Measurements from ENCODE around the gene MEGF11. TPM values are rescaled to one million over a fixed set of nuclear protein-coding genes. Genes with fewer than 3 reads are reported as not detected.

Gene MEGF11
- total RNA-seq, 1 donor from 2014 or later = not detected

DNA sequence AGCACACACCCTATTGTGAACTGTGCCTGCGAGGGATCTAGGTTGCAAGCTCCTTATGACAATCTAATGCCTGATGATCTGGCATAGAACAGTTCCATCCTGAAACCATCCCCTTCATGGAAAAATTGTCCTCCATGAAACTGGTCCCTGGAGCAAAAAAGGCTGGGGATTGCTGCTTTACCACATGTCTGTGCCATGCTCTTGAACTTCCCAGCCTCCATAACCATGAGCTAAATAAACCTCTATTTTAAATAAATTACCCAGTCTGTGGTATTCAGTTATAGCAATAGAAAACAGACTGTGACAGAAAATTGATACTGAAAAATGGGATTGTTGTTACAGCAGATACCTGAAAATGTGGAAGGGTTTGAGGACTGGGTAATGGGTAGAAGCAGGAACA lies 221.5 kb downstream of the MEGF11 start:
- ChIA-PET CTCF (no interaction called here), POLR2A (no interaction called here)
- Mint-ChIP-seq H3K9me3 (peaks cover 8% of the 10 kb centered on the region), H3K27me3 (peaks cover 22% of the 10 kb centered on the region), H3K4me1 (no peaks in the 10 kb centered on the region), H3K27ac (no peak overlapping the region), H3K4me3 (no peak overlapping the region), H3K36me3 (ENCODE audit: low read depth) (no peaks in the 10 kb centered on the region)
- no peak for TF ChIP-seq CTCF (IDR thresholded peaks at IDR 0.05)
- no peak for DNase-seq
- intact Hi-C loops (cut with micrococcal nuclease) = no loop called here
- no peak for ATAC-seq (ENCODE audit: low read depth)

- Mint-ChIP-seq H3K27me3 (peaks cover 19% of the 10 kb centered on the region), H3K9me3 (peaks cover 8% of the 10 kb centered on the region), H3K27ac (no peak overlapping the region), H3K36me3 (ENCODE audit: low read depth) (no peaks in the 10 kb centered on the region), H3K4me1 (no peaks in the 10 kb centered on the region), H3K4me3 (no peak overlapping the region)
- ATAC-seq (ENCODE audit: low read depth) (no peak), DNase-seq (no peak)
- CTCF ChIA-PET = no interaction called here
- POLR2A ChIA-PET = no interaction called here
- TF ChIP-seq CTCF (IDR thresholded peaks at IDR 0.05) = no peak
- intact Hi-C loops (cut with micrococcal nuclease) = no loop called here
Observed at GRCh38 chr15:66030650-66031049, 222.9 kb downstream of the MEGF11 start.

DNA sequence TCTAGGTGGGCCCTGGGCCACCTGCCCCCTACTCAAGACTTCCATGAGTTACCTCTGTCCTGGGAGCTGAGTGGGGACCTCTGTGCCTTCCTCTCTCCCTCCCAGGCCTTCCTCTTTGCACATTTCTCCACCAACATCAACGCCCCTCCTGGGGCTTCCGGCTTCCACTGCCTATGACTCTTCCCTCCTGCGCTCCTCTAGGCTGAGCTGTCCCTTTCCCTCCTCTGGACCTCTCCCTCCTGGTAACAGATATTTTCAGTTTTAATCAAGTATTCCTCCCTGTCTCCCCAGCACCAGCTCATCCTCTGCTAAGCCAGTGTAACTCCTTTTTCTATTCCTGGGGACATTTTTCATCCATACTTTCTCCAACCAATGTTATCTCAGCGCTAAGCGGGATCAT lies 223.9 kb downstream of the MEGF11 start:
- no peak for TF ChIP-seq CTCF (IDR thresholded peaks at IDR 0.05)
- ChIA-PET CTCF (no interaction called here), POLR2A (no interaction called here)
- Mint-ChIP-seq H3K4me3 (no peak overlapping the region), H3K4me1 (no peaks in the 10 kb centered on the region), H3K36me3 (ENCODE audit: low read depth) (no peaks in the 10 kb centered on the region), H3K27me3 (peaks cover 27% of the 10 kb centered on the region), H3K9me3 (peaks cover 8% of the 10 kb centered on the region), H3K27ac (no peak overlapping the region)
- DNase-seq (no peak), ATAC-seq (ENCODE audit: low read depth) (no peak)
- intact Hi-C loops (cut with micrococcal nuclease) = no loop called here

GRCh38 chr15:66027268-66027805 lies 226.2 kb downstream of the MEGF11 start:
- ATAC-seq (ENCODE audit: low read depth) = no peak
- H3K27ac Mint-ChIP-seq = no peak overlapping the region
- no peak for TF ChIP-seq CTCF (IDR thresholded peaks at IDR 0.05)
- peaks cover 31% of the 10 kb centered on the region for H3K27me3 Mint-ChIP-seq
- POLR2A ChIA-PET = no interaction called here
- no peak overlapping the region for H3K4me3 Mint-ChIP-seq
- H3K36me3 Mint-ChIP-seq (ENCODE audit: low read depth) = no peaks in the 10 kb centered on the region
- H3K9me3 Mint-ChIP-seq = peaks cover 5% of the 10 kb centered on the region
- H3K4me1 Mint-ChIP-seq = no peaks in the 10 kb centered on the region
- intact Hi-C loops (cut with micrococcal nuclease) = no loop called here
- CTCF ChIA-PET = no interaction called here
- DNase-seq = no peak

- Mint-ChIP-seq H3K9me3 (no peaks in the 10 kb centered on the region), H3K27ac (no peak overlapping the region), H3K4me1 (no peaks in the 10 kb centered on the region), H3K4me3 (no peak overlapping the region), H3K36me3 (ENCODE audit: low read depth) (no peaks in the 10 kb centered on the region), H3K27me3 (peaks cover 38% of the 10 kb centered on the region)
- ChIA-PET CTCF (no interaction called here), POLR2A (no interaction called here)
- no peak for DNase-seq
- TF ChIP-seq CTCF (IDR thresholded peaks at IDR 0.05) = no peak
- ATAC-seq (ENCODE audit: low read depth) = no peak
- intact Hi-C loops (cut with micrococcal nuclease) = no loop called here
Observed at GRCh38 chr15:66025972-66026371, 227.6 kb downstream of the MEGF11 start.
